Fibroblast of the conjunctiva (primary cell): ENCODE measurements around the gene GJC1.
"Not testable (repeated sequence)": the region's sequence is repeated elsewhere in the genome, so short reads cannot be mapped to it uniquely, and the experiment has no call there.

ENCODE experiments used
- DNase-seq: peaks from one replicate; pipeline ENCODE4 v3.0.0-alpha.2; 2010; ENCODE audit warnings: low read depth

The GJC1 gene

DNA sequence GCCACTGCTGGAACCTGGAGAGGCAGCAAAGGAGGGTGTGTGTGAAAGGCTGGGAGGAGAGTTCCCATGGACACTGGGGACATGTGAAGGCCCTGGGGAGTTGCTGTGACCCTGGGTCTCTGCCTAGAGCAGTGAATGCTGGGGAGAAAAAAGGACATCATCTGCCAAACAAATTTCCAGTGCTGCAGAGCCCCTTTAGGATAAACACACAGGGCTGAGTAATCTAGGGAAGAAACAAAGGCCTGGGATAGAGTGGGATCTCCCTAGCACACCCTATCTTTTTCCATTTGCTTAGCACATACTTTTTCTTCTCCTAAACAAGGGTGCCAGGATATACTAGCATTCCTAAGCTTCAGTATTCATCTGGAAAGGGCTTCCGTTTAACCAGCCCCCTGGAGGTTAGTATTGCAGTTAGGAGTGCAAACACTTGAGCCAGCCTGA, 14.3 kb upstream of the GJC1 start:
- no peak for DNase-seq

- DNase-seq = no peak
Observed at GRCh38 chr17:44842748-44843147, 12.7 kb upstream of the GJC1 start.

DNA sequence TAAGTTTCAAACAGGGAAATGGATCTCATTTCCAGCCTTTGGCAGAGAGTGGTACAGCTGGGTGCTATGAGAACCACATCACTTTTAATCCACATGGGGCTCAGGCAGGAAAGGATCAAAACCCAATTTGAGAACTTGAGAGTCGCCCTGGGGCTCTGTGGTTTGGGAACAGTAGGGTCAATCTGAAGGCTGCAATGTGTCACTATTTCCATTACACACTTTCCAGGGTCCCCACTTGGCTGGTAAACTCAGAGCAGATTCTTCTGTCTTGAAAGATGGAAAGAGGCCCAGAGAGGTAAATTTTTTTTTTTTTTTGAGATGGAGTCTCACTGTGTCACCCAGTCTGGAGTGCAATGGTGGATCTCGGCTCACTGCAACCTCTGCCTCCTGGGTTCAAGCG, 10.8 kb upstream of the GJC1 start:
- no peak for DNase-seq

- no peak for DNase-seq
Observed at GRCh38 chr17:44840274-44840673, 10.2 kb upstream of the GJC1 start.

DNA sequence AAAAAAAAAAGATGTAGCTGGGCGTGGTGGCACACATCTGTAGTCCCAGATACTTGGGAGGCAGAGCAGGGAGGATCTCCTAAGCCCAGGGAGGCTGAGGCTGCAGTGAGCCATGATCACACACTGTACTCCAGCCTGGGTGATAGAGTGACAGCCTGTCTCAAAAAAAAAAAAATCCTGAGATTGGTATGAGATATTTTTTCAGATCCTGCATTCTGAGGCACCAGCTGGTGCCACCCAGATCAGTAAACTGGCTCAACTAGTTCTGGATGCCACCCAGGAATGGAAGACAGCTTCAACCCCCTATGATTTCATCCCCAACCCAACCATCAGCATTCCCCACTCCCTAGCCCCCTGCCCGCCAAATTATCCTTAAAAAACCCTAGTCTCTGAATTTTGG, 7.1 kb upstream of the GJC1 start:
- no peak for DNase-seq

DNA sequence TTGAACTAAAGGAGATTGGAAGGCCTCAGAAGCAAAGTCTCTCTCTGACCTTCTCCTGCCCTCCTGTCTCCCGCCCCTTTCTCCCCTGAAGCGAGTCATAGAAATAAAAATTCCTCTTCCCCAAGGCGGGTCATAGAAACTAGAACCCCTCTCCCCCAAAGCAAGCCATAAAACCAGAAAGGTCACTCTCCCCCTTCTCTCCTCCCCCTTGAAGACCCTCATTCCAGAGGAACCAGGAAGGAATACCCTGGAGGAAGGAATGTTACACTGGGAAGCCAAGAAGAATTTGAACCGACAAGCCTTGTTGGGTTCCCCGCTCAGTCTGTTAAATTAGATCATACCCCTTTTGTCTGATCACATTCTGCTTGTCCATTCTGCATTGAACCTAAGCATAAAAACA, 2.7 kb upstream of the GJC1 start:
- no peak for DNase-seq

GRCh38 chr17:44831371-44831770, 1.3 kb upstream of the GJC1 start:
- no peak for DNase-seq

GRCh38 chr17:44830359-44831288, 537 bp upstream of the GJC1 start:
- no peak for DNase-seq

- no peak for DNase-seq
Observed at GRCh38 chr17:44828919-44829522, 1.1 kb downstream of the GJC1 start.

GRCh38 chr17:44827863-44828262, 2.2 kb downstream of the GJC1 start:
- DNase-seq = no peak

DNA sequence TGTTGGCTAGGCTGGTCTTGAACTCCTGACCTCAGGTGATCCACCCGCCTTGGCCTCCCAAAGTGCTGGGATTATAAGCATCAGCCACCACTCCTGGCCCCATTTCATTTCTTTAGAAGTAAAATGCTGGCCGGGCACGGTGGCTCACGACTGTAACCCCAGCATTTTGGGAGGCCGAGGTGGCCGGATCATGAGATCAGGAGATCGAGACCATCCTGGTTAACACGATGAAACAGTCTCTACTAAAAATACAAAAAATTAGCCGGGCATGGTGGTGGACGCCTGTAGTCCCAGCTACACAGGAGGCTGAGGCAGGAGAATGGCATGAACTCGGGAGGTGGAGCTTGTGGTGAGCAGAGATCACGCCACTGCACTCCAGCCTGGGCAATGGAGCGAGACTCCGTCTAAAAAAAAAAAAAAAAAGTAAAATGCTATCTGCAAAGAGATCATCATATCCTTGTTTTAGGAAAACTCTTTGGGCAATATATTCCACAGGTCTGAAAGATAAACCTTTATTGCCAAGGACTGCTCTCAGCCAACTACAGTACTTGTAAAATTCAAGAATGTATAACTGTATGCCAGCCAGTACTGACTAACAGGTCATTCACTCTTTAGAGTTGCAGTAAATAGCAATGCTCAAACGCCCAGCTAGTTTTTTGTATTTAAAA, 3.8 kb downstream of the GJC1 start:
- DNase-seq = no peak

- not testable (repeated sequence) for DNase-seq
Observed at GRCh38 chr17:44825236-44825635, 4.9 kb downstream of the GJC1 start.

DNA sequence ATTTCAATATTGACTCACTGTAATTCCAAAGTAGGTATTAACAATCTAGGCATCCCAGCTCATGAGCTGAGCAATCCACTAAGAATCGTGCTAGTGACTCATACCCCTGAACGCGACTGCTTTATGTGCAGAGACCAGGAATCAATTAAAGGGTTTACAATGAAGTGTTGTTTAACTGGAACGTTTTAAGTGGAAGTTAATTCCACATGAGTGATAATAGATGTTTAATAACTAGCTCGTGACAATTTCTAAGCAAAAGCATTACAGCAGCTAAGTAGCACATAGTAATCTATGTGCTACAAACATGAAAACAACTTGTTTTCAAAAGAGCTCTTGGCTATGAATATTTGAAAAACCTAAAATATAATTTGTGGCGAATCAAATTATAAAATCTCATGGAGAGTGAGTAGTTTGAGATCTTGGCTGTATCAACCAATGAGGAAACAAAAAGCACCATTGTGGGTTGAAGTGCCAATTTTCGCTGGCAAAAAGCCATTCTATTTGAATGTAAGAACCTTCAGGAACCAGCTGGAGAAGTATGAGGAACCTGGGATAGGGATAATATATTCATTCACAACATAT, 9.4 kb downstream of the GJC1 start:
- peak; percentile 62 for DNase-seq

DNA sequence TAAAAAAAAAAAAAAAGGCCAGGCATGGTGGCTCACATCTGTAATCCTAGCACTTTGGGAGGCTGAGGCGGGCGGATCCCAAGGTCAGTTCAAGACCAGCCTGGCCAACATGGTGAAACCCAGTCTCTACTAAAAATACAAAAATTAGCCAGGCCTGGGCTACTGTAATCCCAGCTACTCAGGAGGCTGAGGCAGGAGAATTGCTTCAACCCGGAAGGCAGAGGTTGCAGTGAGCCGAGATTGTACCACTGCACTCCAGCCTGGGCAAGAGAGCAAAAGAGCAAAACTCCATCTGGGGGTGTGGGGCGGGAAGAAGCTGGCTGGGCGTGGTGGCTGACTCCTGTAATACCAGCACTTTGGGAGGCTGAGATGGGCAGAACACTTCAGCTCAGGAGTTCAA, 11.6 kb downstream of the GJC1 start:
- DNase-seq = not testable (repeated sequence)

DNA sequence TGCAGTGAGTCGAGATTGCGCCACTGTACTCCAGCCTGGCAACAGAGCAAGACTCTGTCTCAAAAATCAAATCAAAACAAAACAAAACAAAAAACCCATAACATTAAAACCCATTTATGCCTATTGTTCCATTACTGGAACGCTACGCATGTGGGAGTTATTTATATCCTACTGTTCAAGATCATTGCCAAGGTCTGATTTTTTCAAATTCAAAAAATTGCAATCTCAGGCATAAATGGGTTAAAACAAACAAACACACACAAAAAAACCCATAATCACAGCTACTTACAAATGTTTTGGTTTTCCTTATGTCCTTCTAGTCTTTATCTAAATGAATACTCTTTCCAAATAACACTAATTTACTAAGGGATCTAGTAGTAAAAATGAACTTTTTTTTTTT, 17.8 kb downstream of the GJC1 start:
- no peak for DNase-seq

DNA sequence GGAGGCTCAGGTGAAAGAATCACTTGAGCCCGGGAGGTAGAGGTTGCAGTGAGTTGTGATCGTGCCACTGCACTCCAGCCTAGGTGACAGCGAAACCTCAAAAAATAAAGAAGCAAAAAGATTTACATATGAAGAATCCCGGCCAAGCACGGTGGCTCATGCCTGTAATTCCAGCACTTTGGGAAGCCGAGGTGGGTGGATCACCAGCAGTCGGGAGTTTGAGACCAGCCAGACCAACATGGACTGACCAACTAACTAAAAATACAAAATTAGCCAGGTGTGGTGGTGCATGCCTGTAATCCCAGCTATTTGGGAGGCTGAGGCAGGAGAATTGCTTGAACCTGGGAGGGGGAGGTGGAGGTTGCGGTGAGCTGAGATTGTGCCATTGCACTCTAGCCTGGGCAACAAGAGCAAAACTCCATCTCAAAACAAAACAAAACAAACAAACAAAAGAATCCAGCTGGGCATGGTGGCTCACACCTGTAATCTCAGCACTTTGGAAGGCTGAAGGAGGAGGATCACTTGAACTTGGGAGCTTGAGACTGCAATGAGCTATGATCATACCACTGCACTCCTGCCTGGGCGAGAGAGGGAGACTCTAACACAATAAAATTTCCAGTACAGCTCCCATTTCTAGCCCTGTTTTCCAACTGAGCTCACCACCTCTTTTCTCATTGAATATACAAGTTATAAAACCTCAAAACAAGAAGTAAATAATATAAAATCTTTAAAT, 21.3 kb downstream of the GJC1 start:
- not testable (repeated sequence) for DNase-seq

- DNase-seq = no peak
Observed at GRCh38 chr17:44808156-44808555, 21.9 kb downstream of the GJC1 start.

GRCh38 chr17:44807817-44808155, 22.3 kb downstream of the GJC1 start:
- DNase-seq = no peak

DNA sequence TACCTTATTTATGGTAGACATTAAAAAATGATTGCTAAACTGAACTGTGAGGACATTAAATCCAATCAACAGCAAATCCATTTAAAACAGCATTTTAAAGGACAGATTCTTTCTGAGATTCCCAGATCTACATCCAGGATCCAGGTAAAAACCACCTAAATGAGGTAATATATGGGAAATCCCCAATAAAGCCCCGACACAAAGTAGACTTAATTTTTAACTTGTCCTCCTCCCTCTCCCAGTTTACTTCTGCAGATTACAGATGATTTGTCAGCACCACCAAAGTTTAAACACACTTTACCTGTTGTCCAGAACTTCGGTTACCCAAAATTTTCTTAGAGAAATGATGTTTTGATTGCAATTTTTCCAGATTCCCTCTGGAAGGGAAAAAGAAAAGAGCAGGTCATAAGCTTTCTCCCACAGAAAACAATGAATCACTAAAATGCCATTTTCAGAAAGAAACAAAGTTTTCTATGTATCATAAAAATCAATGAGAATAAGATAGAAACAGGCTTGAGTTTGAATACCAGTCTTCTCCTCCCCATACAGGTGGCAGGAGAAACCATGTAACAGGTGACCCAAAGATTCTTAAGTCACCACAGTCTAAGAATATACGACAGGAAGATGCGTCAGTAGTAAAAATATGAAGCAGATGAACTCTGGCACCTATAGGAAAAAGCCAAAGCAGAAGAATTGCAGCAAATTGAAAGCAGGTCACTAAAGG, 22.8 kb downstream of the GJC1 start:
- DNase-seq = no peak

- DNase-seq = peak; percentile 41
Observed at GRCh38 chr17:44804302-44805089, 25.6 kb downstream of the GJC1 start.

DNA sequence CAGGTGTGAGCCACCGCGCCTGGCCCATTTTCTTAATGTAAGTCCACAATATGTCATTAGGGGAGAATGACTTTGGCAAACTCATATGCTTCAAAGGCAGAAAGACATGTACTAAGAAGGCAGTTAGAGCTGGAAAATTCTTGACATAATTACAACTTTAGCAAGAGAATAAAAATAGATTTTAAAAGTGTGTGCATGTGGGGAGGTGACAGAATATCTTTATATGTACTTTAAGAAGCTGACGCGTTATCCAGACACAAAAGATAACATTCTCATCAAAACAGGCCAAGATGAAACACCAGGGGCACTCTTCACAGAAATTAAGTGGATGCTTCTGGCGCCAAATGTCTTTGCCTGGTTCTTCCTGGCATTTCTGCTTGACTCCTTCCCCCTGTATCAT, 28.2 kb downstream of the GJC1 start:
- no peak for DNase-seq
